Measurements from ENCODE around the gene MAP1A.

MAP1A gene

DNA sequence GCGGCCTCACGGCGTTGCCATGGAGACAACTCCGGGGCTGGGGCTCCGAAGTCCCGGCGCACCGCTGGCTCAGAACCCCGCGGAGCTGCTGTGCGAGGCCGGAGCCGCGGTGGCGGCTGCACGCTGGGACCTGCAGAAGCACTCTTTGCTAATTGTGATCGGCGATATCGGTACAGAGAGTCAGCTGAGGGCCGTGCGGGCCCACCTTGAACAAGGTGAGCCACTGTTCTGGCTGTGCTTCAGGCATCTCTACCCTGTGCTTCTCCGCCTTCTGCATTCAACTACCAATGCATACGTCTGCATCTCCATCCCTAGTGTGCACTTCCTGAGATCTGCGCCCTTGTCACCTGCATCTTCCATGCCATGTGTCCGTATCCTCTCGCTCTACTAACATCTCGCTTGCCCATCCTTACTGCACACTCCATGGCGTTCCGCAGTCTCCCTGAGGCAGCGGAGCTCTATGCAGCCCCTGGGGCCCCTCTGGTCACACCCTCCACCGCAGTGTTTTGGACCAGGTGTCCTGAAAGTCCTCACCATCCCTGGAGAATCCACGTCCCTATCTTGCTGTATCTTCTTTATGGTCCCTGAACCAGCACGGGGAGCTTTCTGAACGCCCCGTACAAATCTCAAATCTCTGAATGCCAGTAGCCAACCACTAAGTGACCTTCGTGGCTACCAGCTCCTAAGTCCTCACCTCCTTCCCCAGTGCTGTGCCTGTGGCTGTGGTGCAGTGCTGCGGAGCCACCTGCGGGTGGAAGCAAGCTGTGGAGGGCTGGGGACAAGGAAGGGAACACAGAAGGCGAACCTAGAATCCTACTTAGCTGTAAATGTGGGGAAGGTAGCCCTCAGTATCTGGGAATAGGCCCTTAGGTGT is 6.2 kb upstream of the MAP1A start:
- DNase-seq = no peak

DNA sequence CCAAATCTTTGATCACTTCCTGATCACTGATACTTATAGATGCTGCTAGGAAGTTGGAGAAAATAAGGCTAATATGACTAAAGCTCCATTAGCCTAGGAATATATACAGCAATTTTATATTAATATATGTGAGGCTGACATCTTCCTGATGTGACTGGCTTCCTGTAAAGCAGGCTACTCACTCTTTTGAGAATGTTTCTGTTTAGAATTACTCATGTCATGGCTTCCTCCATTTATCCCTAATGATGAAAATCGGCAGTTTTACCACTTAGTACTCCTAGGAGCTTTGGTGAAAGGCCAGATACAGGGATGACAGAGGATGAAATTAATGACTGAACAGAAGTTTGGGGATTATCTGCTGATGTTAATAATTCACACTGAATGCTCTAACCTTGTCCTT is 3.9 kb upstream of the MAP1A start:
- DNase-seq = no peak

DNA sequence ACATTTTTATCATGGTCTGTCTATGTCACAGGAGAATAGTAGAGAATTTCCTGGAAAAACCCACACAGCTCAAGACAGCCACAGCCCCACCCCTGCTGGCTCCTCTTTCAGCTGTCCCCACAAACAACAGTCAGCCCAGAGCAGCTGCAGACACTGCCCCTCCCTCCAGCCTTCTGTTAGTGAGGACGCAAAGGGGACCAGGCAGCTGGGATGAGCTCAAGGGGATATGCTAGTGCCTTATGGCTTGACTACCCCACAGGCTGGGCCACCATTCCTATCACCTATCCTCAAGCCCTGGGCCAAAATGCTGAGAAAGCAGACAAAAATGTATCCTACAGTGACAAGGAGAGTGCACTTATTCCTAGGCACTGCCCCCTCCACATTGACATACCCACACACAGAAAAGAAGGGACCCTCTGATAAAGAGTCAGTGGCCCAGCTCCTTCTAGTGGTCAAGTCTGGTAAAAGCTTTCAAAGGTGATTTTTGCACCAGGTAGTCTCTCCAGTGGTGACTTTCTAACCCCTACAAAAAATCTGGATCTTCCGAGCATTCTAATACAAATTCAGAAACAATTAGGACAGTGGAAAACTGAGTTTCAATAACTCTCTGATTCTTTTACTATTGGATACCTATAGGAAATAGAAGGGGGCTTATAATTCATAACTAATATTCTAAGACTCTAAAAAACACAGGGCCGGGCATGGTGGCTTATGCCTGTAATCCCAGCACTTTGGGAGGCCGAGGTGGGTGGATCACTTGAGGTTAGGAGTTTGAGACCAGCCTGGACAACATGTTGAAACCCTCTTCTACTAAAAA is 3.0 kb upstream of the MAP1A start:
- DNase-seq = no peak

DNA sequence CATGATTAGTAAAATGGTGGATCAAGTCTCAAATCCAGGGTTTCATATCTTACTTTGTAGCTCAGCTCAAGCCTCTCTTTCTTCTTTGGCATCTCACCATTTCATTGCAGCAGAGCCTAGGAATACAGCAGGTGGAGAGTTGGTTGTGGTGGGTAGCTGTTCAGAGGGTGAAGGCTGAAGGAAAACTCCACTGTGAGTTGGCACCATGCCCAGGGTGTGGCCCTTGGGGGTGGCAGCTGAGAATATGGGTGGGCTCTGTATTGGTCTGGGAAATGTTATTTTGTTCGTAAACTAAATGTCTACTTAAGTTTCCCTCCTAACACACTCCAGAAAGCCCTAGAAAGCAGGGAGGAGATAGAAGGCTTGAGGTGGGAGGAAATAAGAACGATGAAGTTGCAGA is 1.7 kb upstream of the MAP1A start:
- no peak for DNase-seq

DNA sequence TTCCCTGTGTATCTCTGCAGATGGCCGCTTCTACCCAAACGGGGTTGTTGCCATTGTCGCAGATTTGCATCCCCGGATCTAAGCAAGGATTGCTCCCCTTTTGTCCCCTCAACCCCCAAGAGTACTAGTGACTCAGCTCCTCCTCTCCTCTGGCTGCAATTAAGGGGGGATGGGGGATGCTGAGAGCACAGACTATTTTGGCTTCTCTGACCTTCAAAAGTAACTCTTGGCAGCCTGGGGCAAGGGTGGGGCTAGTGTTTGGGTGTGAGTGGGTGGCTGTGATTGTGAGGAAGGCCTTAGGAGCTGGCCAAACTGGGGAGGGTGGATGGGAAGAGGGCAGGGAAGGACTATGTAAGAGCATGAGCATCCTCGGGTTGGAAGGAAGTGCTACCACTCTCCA is 1.2 kb upstream of the MAP1A start:
- no peak for DNase-seq

DNA sequence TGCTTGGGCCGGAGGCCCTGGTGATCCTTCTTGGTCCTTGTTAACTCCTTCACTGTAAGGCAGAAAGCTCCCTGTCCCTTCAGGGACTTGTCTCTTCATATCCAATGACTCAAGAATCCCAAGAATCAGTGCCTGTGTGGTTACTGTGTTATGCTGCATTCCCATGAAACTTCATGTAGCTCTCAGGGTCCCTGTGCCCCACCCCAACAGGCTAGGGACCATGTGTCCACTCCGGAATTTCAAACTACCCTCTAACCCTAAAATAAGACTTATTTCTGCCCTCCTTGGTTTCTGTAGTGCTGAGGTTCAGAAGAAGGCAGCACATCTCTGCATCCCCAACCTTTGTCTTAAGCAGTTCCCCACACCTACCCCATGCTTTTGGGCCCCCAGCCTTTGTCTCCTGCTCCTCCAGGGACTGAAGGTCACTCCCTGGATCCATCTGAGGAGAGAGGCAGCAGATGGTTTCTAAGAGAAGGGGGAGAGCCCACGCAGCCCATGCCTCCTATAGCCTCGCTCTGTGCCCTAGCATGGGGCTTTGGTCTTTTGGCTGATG is 531 bp upstream of the MAP1A start:
- no peak for DNase-seq

DNA sequence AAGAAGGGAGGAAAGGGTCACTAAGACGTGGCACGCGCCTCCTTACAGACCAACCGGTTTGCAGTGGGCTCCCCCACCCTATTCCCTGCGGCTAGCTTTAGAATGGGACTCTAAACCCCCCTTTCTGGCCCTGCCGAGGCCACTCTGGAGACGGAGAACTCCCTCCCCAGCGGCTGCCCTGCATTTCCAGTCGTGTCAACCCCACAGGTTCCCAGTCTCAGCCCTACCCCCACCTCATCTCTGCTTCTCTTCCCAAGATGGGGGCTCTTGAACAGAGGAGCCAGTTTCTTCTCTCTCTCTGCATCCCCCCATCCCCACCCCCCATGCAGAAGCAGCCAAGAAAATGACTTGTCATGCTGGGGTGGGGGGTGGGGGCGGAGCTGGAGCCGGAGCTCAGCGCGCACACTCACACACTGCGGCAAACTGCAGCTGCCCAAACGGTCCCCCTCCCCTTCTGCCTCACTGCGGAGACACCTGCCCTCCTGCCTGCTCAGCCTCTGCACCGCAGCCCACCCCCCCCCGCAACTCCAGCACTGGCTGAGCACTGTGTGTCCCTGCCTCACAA is 871 bp downstream of the MAP1A start:
- no peak for DNase-seq

DNA sequence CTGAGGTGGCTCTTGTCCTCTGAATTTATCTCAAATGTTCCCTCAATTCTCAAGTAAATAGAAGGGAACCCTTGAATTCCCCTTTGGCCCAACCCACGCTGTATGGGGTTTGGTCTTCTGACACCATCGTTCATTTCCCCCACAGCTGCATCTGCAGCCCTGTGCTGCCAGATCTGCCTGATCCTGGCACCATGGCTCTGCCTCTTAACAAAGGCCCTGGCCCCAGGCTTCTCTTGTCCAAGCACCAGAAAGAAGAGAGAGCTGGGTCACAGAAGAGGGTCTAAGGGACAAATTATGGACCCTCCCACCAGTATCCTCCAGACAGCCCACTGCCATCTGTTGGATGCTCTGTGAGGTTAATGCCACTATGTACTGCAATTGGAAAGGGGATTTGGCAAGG is 1.8 kb downstream of the MAP1A start:
- DNase-seq = no peak

DNA sequence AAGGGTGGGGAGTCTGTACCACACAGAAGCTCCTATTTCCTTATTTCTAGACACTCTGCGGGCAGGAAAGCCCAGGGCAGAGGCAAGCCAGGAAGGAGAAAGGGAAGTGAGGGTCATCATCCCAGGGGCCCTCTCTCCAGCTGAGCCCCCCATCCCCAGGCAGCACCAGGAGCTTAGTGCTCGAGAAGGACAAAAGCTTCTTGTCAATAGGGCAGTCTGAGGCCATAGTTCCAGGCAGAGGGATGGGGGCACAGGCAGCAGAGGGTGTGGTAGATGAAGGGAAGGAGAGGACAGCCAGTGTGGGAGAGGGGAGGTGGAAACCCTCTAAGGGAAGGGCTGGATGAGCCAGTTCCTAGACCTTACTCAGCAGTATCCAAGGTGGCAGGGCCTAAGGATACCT is 2.7 kb downstream of the MAP1A start:
- no peak for DNase-seq

DNA sequence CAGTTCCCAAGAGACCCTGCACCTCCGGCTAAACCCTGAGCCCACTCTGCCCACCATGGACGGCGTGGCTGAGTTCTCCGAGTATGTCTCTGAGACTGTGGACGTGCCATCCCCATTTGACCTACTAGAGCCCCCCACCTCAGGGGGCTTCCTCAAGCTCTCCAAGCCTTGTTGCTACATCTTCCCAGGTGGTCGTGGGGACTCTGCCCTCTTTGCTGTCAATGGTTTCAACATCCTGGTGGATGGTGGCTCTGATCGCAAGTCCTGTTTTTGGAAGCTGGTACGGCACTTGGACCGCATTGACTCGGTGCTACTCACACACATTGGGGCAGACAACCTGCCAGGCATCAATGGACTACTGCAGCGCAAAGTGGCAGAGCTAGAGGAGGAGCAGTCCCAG is 4.0 kb downstream of the MAP1A start:
- DNase-seq = no peak

DNA sequence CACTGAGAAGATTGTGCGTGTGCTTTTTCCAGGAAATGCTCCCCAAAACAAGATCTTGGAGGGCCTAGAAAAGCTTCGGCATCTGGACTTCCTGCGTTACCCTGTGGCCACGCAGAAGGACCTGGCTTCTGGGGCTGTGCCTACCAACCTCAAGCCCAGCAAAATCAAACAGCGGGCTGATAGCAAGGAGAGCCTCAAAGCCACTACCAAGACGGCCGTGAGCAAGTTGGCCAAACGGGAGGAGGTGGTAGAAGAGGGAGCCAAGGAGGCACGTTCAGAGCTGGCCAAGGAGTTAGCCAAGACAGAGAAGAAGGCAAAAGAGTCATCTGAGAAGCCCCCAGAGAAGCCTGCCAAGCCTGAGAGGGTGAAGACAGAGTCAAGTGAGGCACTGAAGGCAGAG is 4.8 kb downstream of the MAP1A start:
- DNase-seq = no peak

DNA sequence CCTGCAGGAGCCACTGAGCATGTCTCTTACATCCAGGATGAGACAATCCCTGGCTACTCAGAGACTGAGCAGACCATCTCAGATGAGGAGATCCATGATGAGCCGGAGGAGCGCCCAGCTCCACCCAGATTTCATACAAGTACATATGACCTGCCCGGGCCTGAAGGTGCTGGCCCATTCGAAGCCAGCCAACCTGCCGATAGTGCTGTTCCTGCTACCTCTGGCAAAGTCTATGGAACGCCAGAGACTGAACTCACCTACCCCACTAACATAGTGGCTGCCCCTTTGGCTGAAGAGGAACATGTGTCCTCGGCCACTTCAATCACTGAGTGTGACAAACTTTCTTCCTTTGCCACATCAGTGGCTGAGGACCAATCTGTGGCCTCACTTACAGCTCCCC is 6.2 kb downstream of the MAP1A start:
- DNase-seq = no peak

DNA sequence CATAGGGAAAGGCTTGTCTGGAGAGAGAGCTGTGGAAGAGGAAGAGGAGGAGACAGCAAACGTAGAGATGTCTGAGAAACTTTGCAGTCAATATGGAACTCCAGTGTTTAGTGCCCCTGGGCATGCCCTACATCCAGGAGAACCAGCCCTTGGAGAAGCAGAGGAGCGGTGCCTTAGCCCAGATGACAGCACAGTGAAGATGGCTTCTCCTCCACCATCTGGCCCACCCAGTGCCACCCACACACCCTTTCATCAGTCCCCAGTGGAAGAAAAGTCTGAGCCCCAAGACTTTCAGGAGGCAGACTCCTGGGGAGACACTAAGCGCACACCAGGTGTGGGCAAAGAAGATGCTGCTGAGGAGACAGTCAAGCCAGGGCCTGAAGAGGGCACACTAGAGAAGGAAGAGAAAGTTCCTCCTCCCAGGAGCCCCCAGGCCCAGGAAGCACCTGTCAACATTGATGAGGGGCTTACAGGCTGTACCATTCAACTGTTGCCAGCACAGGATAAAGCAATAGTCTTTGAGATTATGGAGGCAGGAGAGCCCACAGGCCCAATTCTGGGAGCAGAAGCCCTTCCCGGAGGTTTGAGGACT is 6.9 kb downstream of the MAP1A start:
- no peak for DNase-seq

DNA sequence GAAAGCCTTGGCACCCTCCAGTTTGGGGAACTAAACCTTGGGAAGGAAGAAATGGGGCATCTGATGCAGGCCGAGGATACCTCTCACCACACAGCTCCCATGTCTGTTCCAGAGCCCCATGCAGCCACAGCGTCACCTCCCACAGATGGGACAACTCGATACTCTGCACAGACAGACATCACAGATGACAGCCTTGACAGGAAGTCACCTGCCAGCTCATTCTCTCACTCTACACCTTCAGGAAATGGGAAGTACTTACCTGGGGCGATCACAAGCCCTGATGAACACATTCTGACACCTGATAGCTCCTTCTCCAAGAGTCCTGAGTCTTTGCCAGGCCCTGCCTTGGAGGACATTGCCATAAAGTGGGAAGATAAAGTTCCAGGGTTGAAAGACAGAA is 7.7 kb downstream of the MAP1A start:
- DNase-seq = no peak

DNA sequence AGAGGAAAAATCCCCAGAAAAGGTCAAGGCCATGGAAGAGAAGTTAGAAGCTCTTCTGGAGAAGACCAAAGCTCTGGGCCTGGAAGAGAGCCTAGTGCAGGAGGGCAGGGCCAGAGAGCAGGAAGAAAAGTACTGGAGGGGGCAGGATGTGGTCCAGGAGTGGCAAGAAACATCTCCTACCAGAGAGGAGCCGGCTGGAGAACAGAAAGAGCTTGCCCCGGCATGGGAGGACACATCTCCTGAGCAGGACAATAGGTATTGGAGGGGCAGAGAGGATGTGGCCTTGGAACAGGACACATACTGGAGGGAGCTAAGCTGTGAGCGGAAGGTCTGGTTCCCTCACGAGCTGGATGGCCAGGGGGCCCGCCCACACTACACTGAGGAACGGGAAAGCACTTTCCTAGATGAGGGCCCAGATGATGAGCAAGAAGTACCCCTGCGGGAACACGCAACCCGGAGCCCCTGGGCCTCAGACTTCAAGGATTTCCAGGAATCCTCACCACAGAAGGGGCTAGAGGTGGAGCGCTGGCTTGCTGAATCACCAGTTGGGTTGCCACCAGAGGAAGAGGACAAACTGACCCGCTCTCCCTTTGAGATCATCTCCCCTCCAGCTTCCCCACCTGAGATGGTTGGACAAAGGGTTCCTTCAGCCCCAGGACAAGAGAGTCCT is 9.0 kb downstream of the MAP1A start:
- DNase-seq = no peak

DNA sequence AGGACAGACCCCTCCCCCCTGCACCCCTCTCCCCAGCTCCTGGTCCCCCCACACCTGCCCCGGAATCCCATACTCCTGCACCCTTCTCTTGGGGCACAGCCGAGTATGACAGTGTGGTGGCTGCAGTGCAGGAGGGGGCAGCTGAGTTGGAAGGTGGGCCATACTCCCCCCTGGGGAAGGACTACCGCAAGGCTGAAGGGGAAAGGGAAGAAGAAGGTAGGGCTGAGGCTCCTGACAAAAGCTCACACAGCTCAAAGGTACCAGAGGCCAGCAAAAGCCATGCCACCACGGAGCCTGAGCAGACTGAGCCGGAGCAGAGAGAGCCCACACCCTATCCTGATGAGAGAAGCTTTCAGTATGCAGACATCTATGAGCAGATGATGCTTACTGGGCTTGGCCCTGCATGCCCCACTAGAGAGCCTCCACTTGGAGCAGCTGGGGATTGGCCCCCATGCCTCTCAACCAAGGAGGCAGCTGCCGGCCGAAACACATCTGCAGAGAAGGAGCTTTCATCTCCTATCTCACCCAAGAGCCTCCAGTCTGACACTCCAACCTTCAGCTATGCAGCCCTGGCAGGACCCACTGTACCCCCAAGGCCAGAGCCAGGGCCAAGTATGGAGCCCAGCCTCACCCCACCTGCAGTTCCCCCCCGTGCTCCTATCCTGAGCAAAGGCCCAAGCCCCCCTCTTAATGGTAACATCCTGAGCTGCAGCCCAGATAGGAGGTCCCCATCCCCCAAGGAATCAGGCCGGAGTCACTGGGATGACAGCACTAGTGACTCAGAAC is 9.8 kb downstream of the MAP1A start:
- no peak for DNase-seq

DNA sequence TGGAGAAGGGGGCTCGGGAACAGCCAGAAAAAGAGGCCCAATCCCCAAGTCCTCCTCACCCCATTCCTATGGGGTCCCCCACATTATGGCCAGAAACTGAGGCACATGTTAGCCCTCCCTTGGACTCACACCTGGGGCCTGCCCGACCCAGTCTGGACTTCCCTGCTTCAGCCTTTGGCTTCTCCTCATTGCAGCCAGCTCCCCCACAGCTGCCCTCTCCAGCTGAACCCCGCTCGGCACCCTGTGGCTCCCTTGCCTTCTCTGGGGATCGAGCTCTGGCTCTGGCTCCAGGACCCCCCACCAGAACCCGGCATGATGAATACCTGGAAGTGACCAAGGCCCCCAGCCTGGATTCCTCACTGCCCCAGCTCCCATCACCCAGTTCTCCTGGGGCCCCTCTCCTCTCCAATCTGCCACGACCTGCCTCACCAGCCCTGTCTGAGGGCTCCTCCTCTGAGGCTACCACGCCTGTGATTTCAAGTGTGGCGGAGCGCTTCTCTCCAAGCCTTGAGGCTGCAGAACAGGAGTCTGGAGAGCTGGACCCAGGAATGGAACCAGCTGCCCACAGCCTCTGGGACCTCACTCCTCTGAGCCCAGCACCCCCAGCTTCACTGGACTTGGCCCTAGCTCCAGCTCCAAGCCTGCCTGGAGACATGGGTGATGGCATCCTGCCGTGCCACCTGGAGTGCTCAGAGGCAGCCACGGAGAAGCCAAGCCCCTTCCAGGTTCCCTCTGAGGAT is 10.6 kb downstream of the MAP1A start:
- DNase-seq = no peak

DNA sequence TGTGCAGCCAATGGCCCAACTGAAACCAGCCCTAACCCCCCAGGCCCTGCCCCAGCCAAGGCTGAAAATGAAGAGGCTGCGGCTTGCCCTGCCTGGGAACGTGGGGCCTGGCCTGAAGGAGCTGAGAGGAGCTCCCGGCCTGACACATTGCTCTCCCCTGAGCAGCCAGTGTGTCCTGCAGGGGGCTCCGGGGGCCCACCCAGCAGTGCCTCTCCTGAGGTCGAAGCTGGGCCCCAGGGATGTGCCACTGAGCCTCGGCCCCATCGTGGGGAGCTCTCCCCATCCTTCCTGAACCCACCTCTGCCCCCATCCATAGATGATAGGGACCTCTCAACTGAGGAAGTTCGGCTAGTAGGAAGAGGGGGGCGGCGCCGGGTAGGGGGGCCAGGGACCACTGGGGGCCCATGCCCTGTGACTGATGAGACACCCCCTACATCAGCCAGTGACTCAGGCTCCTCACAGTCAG is 11.2 kb downstream of the MAP1A start:
- no peak for DNase-seq

DNA sequence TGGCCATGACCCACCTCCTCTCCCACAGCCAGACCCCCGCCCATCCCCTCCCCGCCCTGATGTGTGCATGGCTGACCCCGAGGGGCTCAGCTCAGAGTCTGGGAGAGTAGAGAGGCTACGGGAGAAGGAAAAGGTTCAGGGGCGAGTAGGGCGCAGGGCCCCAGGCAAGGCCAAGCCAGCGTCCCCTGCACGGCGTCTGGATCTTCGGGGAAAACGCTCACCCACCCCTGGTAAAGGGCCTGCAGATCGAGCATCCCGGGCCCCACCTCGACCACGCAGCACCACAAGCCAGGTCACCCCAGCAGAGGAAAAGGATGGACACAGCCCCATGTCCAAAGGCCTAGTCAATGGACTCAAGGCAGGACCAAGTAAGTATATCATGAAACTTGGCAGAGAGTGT is 11.7 kb downstream of the MAP1A start:
- no peak for DNase-seq

DNA sequence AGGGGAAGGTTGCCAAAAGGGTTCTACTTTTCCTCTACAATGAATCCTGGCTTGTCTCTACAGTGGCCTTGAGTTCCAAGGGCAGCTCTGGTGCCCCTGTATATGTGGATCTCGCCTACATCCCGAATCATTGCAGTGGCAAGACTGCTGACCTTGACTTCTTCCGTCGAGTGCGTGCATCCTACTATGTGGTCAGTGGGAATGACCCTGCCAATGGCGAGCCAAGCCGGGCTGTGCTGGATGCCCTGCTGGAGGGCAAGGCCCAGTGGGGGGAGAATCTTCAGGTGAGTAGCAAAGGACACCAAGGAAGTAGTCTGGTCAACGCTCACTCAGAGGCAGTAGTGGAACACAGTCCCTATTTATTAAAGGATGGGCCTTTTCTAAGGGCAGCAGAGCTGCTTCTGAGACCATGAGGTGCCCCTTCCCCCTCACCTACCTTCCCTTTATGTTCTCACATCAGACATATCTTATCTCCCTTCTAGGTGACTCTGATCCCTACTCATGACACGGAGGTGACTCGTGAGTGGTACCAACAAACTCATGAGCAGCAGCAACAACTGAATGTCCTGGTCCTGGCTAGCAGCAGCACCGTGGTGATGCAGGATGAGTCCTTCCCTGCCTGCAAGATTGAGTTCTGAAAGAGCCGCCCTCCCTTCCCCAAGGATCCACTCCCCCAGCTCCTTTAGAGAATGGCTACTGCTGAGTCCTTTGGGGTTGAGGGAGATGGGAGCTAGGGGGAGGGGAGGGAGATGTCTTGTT is 12.4 kb downstream of the MAP1A start:
- no peak for DNase-seq
